ENCODE results near the gene ECSIT. TPM values are rescaled to one million over a fixed set of nuclear protein-coding genes. Genes with fewer than 3 reads are reported as not detected.
A peak's percentile ranks its signal among the peaks of the same experiment; 100 is the strongest.
"Not testable (repeated sequence)": the region's sequence is repeated elsewhere in the genome, so short reads cannot be mapped to it uniquely, and the experiment has no call there.

The ECSIT gene
- total RNA-seq, 2 experiments from 2014 or later = 27.2 to 27.4 TPM

DNA sequence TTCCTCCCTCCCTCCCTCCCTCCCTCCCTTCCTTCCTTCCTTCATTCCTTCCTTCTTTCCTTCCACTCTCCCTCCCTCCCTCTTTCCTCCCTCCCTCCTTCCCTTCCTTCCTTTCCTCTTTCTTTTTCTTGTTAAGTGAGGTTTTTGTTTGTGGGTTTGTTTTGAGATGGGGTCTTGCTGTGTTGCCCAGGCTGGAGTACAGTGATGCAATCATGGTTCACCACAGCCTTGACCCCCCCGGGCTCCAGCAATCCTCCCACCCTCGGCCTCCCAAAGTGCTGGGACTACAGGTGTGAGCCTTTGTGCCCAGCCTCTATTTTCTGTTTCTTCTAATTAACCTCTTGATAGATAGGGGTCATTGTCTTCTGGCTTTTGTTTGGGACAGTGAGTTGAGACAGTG, 67.5 kb downstream of the ECSIT start:
- TF ChIP-seq, protein P1, sequence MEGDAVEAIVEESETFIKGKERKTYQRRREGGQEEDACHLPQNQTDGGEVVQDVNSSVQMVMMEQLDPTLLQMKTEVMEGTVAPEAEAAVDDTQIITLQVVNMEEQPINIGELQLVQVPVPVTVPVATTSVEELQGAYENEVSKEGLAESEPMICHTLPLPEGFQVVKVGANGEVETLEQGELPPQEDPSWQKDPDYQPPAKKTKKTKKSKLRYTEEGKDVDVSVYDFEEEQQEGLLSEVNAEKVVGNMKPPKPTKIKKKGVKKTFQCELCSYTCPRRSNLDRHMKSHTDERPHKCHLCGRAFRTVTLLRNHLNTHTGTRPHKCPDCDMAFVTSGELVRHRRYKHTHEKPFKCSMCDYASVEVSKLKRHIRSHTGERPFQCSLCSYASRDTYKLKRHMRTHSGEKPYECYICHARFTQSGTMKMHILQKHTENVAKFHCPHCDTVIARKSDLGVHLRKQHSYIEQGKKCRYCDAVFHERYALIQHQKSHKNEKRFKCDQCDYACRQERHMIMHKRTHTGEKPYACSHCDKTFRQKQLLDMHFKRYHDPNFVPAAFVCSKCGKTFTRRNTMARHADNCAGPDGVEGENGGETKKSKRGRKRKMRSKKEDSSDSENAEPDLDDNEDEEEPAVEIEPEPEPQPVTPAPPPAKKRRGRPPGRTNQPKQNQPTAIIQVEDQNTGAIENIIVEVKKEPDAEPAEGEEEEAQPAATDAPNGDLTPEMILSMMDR (IDR thresholded peaks at IDR 0.05) = no peak
- intact Hi-C loops (cut with DNase I, micrococcal nuclease) = no loop called here
- no peaks in the 10 kb centered on the region for H3K4me1 ChIP-seq (ENCODE audit: insufficient read depth, low read length)
- Mint-ChIP-seq H3K9me3 (no peaks in the 10 kb centered on the region), H3K36me3 (ENCODE audit: low read depth) (no peaks in the 10 kb centered on the region), H3K4me1 (ENCODE audit: low read depth) (no peaks in the 10 kb centered on the region), H3K27me3 (peaks cover 23% of the 10 kb centered on the region), H3K27ac (no peak overlapping the region), H3K4me3 (no peak overlapping the region)
- no peak overlapping the region for H3K4me3 ChIP-seq (ENCODE audit: low read length)
- H3K36me3 ChIP-seq (ENCODE audit: insufficient read depth, low read length) = no peaks in the 10 kb centered on the region
- ChIA-PET CTCF (no interaction called here), POLR2A (no interaction called here)
- H3K27me3 ChIP-seq (ENCODE audit: control insufficient read depth in 1 of 2, insufficient read depth in 2 of 2, low read length in 2 of 2) = no peaks in the 10 kb centered on the region
- ATAC-seq (ENCODE audit: poor library complexity) (no peak), DNase-seq (no peak)
- H3K9me3 ChIP-seq (ENCODE audit: control insufficient read depth in 1 of 2, insufficient read depth in 1 of 2, low read length in 2 of 2) = no peaks in the 10 kb centered on the region
- no peak overlapping the region for H3K27ac ChIP-seq (ENCODE audit: low read depth in 1 of 2, low read length in 2 of 2)

- H3K9me3 ChIP-seq (ENCODE audit: control insufficient read depth in 1 of 2, insufficient read depth in 1 of 2, low read length in 2 of 2) = no peaks in the 10 kb centered on the region
- intact Hi-C loops (cut with DNase I, micrococcal nuclease) = no loop called here
- no peak overlapping the region for H3K27ac ChIP-seq (ENCODE audit: low read depth in 1 of 2, low read length in 2 of 2)
- no peaks in the 10 kb centered on the region for H3K27me3 ChIP-seq (ENCODE audit: control insufficient read depth in 1 of 2, insufficient read depth in 2 of 2, low read length in 2 of 2)
- TF ChIP-seq, protein P1 (IDR thresholded peaks at IDR 0.05) = no peak
- no peaks in the 10 kb centered on the region for H3K9me3 Mint-ChIP-seq
- no peaks in the 10 kb centered on the region for H3K4me1 Mint-ChIP-seq (ENCODE audit: low read depth)
- H3K4me3 Mint-ChIP-seq = no peak overlapping the region
- H3K4me3 ChIP-seq (ENCODE audit: low read length) = no peak overlapping the region
- H3K36me3 Mint-ChIP-seq (ENCODE audit: low read depth) = no peaks in the 10 kb centered on the region
- DNase-seq (peak in 1 of 14 experiments; percentile 38), ATAC-seq (ENCODE audit: poor library complexity) (no peak)
- H3K4me1 ChIP-seq (ENCODE audit: insufficient read depth, low read length) = no peaks in the 10 kb centered on the region
- ChIA-PET CTCF (no interaction called here), POLR2A (no interaction called here)
- H3K27me3 Mint-ChIP-seq = peaks cover 23% of the 10 kb centered on the region
- H3K36me3 ChIP-seq (ENCODE audit: insufficient read depth, low read length) = no peaks in the 10 kb centered on the region
- H3K27ac Mint-ChIP-seq = no peak overlapping the region
Observed at GRCh38 chr19:11460207-11460606, 68.7 kb downstream of the ECSIT start.

GRCh38 chr19:11458912-11459311, 70.0 kb downstream of the ECSIT start:
- H3K27ac Mint-ChIP-seq; intact Hi-C loops (cut with DNase I, micrococcal nuclease); DNase-seq; H3K9me3 Mint-ChIP-seq; H3K4me3 Mint-ChIP-seq; CTCF ChIA-PET; H3K9me3 ChIP-seq (ENCODE audit: control insufficient read depth in 1 of 2, insufficient read depth in 1 of 2, low read length in 2 of 2); ATAC-seq (ENCODE audit: poor library complexity); POLR2A ChIA-PET; H3K4me1 Mint-ChIP-seq (ENCODE audit: low read depth); H3K27ac ChIP-seq (ENCODE audit: low read depth in 1 of 2, low read length in 2 of 2); H3K4me1 ChIP-seq (ENCODE audit: insufficient read depth, low read length); H3K36me3 Mint-ChIP-seq (ENCODE audit: low read depth); H3K4me3 ChIP-seq (ENCODE audit: low read length); H3K36me3 ChIP-seq (ENCODE audit: insufficient read depth, low read length); H3K27me3 ChIP-seq (ENCODE audit: control insufficient read depth in 1 of 2, insufficient read depth in 2 of 2, low read length in 2 of 2): not testable (repeated sequence)
- peaks cover 23% of the 10 kb centered on the region for H3K27me3 Mint-ChIP-seq

GRCh38 chr19:11458236-11458900, 70.6 kb downstream of the ECSIT start:
- ATAC-seq (ENCODE audit: poor library complexity) = no peak
- Histone ChIP-seq H3K27me3 (ENCODE audit: control insufficient read depth in 1 of 2, insufficient read depth in 2 of 2, low read length in 2 of 2) (no peaks in the 10 kb centered on the region), H3K4me3 (ENCODE audit: low read length) (no peak overlapping the region), H3K36me3 (ENCODE audit: insufficient read depth, low read length) (no peaks in the 10 kb centered on the region), H3K4me1 (ENCODE audit: insufficient read depth, low read length) (no peaks in the 10 kb centered on the region), H3K9me3 (ENCODE audit: control insufficient read depth in 1 of 2, insufficient read depth in 1 of 2, low read length in 2 of 2) (no peaks in the 10 kb centered on the region), H3K27ac (ENCODE audit: low read depth in 1 of 2, low read length in 2 of 2) (no peak overlapping the region)
- Mint-ChIP-seq H3K27me3 (peaks cover 23% of the 10 kb centered on the region), H3K9me3 (no peaks in the 10 kb centered on the region), H3K27ac (no peak overlapping the region), H3K4me1 (ENCODE audit: low read depth) (no peaks in the 10 kb centered on the region), H3K4me3 (no peak overlapping the region), H3K36me3 (ENCODE audit: low read depth) (no peaks in the 10 kb centered on the region)
- intact Hi-C loops (cut with DNase I, micrococcal nuclease) = no loop called here
- no peak for DNase-seq
- TF ChIP-seq, protein P1 (IDR thresholded peaks at IDR 0.05) = no peak
- CTCF ChIA-PET = no interaction called here
- POLR2A ChIA-PET = no interaction called here
